Motor neuron (in vitro differentiated cells): ENCODE data around the gene OR6V1. TPM values are rescaled to one million over a fixed set of nuclear protein-coding genes. Genes with fewer than 3 reads are reported as not detected.
"Not testable (repeated sequence)": the region's sequence is repeated elsewhere in the genome, so short reads cannot be mapped to it uniquely, and the experiment has no call there.

Experiments
- ATAC-seq, 8 experiments: fragments of 200-7000 bp; cut with Tn5 transposase; replicated peaks in 6 of 8; 2 replicates each; pipeline ENCODE4 v1.8.0; 2021; ENCODE audit warnings: mild to moderate bottlenecking in 8 of 8, moderate library complexity in 8 of 8
- H3K27ac ChIP-seq, 2 donors: fragments of 250-450 bp; sonication (Bioruptor Pico); 2 replicates each; pipeline ENCODE4 v1.9.0; 2021; ENCODE audit warnings: antibody characterized with exemption in 2 of 2, mild to moderate bottlenecking in 2 of 2, moderate library complexity in 1 of 2
- H3K4me1 ChIP-seq, 2 donors: fragments of 250-450 bp; sonication (Bioruptor Pico); replicated peaks in 1 of 2; 2 replicates each; pipeline ENCODE4 v1.6.1; 2021; ENCODE audit warnings: antibody characterized with exemption in 2 of 2, mild to moderate bottlenecking in 2 of 2, moderate library complexity in 1 of 2
- H3K4me3 ChIP-seq, 5 donors: fragments of 250-450 bp; sonication (Bioruptor Pico); 2 replicates each; pipeline ENCODE4 v1.9.0; 2021; ENCODE audit warnings: antibody characterized with exemption in 5 of 5, mild to moderate bottlenecking in 5 of 5, moderate library complexity in 4 of 5
- WGBS, 10 experiments: fragments of 450-650 bp; shearing (Covaris generic); methylation state at CpG; one replicate each; pipeline ENCODE4 v1.0.0; 2022; 5-methylcytosine and 5-hydroxymethylcytosine counted together
- in situ Hi-C, 9 experiments: fragments of 400-800 bp; cut with MboI; loops; one replicate each; pipeline ENCODE4 v1.15.0; 2021; ENCODE audit warnings: low sequenced_read_pairs in 9 of 9, low pct_unique_long_range_greater_than_20kb in 2 of 9; ENCODE audit not compliant: unreplicated experiment in 9 of 9
- total RNA-seq, 8 experiments: library from RNA; unstranded; fragments of 300-600 nt; gene quantifications; 2 replicates each; pipeline versions ENCODE4 v1.2.3 to v1.2.4, GENCODE V29; 2022

The OR6V1 gene
- total RNA-seq, 8 experiments from 2014 or later: 0.27 to 0.85 (median 0.29) TPM; not detected in 5

DNA sequence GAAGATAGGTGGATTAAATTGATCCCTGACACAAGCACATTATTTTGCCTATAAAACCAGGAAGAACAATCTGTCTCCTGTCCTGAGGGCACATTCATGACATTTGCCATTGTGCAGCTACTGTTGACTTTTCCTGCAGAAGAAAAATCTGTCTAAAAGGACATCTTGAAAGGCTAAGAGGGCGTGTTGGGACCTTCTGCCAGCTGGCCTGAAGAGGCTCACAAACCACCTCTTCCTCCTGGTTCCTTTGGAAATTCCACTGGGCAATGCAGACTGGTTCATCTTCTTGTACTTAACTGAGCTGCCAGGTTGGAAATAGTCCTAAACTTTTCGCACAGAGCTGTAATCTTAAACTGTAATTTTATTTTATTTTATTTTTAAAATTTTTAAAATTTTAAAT lies 44.0 kb downstream of the OR6V1 start:
- in situ Hi-C loops: no loop called here
- no peak for ATAC-seq
- Histone ChIP-seq H3K27ac (no peak overlapping the region), H3K4me3 (no peak overlapping the region), H3K4me1 (no peaks in the 10 kb centered on the region)
- WGBS, 10 experiments: 0 to 100% (median 36%) methylated on average over 1 to 2 of the region's 2 CpGs

- H3K27ac ChIP-seq, H3K4me3 ChIP-seq, H3K4me1 ChIP-seq, ATAC-seq, in situ Hi-C loops: not testable (repeated sequence)
- WGBS, 10 experiments: 0 to 100% (median 40%) methylated on average over 1 of the region's 1 CpG; no CpG with 5 or more reads in 3 of the 10 experiments
These were observed 47.4 kb downstream of the OR6V1 start for GRCh38 chr7:143099579-143099978.

Other genes with a start within 250 kb of the OR6V1 start
- 1 to 10 TPM in 7 of 8 experiments, under 1 TPM in 1; 0.97 to 9.9 (median 3.3) TPM for gene EPHB6, start 197.3 kb upstream of the OR6V1 start, total RNA-seq
- 1 to 10 TPM in 3 of 8 experiments, under 1 TPM in 5; 0.07 to 1.7 (median 0.53) TPM for gene TRPV6, start 166.6 kb upstream of the OR6V1 start, total RNA-seq
- gene TRPV5, start 118.6 kb upstream of the OR6V1 start, total RNA-seq: under 1 TPM in 5 of 8 experiments, not detected in 3; 0.09 to 0.25 (median 0.13) TPM
- under 1 TPM in 1 of 8 experiments, not detected in 7; 0.29 TPM for gene LLCFC1, start 112.9 kb upstream of the OR6V1 start, total RNA-seq
- 1 to 10 TPM in 2 of 8 experiments, under 1 TPM in 5, not detected in 1; 0.21 to 2.1 (median 0.54) TPM for gene KEL, start 90.0 kb upstream of the OR6V1 start, total RNA-seq
- 1 to 10 TPM in 1 of 8 experiments, under 1 TPM in 2, not detected in 5; 0.27 to 1.5 (median 0.41) TPM for gene OR9A2, start 25.2 kb upstream of the OR6V1 start, total RNA-seq
- gene PIP, start 79.7 kb downstream of the OR6V1 start, total RNA-seq: not detected
- under 1 TPM in 5 of 8 experiments, not detected in 3; 0.28 to 0.45 (median 0.33) TPM for gene TAS2R39, start 131.1 kb downstream of the OR6V1 start, total RNA-seq
- gene TAS2R40, start 169.7 kb downstream of the OR6V1 start, total RNA-seq: under 1 TPM in 4 of 8 experiments, not detected in 4; 0.27 to 0.76 (median 0.57) TPM
- gene GSTK1, start 211.1 kb downstream of the OR6V1 start, total RNA-seq: 100 to 1,000 TPM in 2 of 8 experiments, 10 to 100 TPM in 6; 18.0 to 189 (median 46.9) TPM
- gene TMEM139, start 232.6 kb downstream of the OR6V1 start, total RNA-seq: 1 to 10 TPM in 7 of 8 experiments, under 1 TPM in 1; 0.51 to 4.5 (median 1.8) TPM
- gene CASP2, start 236.0 kb downstream of the OR6V1 start, total RNA-seq: 10 to 100 TPM; 10.5 to 26.0 (median 14.1) TPM